ENCODE data around the gene NR1H2. TPM values are rescaled to one million over a fixed set of nuclear protein-coding genes. Genes with fewer than 3 reads are reported as not detected.
"Not testable (repeated sequence)": the region's sequence is repeated elsewhere in the genome, so short reads cannot be mapped to it uniquely, and the experiment has no call there.

NR1H2 gene
- total RNA-seq, 1 donor from 2014 or later: 32.2 TPM

GRCh38 chr19:50377517-50377916 is 1.3 kb downstream of the NR1H2 start:
- DNase-seq (ENCODE audit: low spot score): no peak
- no peak for ATAC-seq

- no peak for ATAC-seq
- DNase-seq (ENCODE audit: low spot score): no peak
These were observed 2.1 kb downstream of the NR1H2 start for GRCh38 chr19:50378169-50378862.

GRCh38 chr19:50378863-50379236 is 2.6 kb downstream of the NR1H2 start:
- DNase-seq (ENCODE audit: low spot score) (no peak), ATAC-seq (no peak)

GRCh38 chr19:50379602-50380001 is 3.3 kb downstream of the NR1H2 start:
- DNase-seq (ENCODE audit: low spot score): no peak
- no peak for ATAC-seq

GRCh38 chr19:50380137-50380536 is 3.9 kb downstream of the NR1H2 start:
- ATAC-seq: no peak
- DNase-seq (ENCODE audit: low spot score): no peak

- ATAC-seq (no peak), DNase-seq (ENCODE audit: low spot score) (no peak)
These were observed 4.5 kb downstream of the NR1H2 start for GRCh38 chr19:50380751-50381151.

GRCh38 chr19:50381881-50382729 is 5.8 kb downstream of the NR1H2 start:
- no peak for DNase-seq (ENCODE audit: low spot score)
- no peak for ATAC-seq

- ATAC-seq (no peak), DNase-seq (ENCODE audit: low spot score) (no peak)
These were observed 7.0 kb downstream of the NR1H2 start for GRCh38 chr19:50383001-50383851.

- peak; percentile 96 for ATAC-seq
- DNase-seq (ENCODE audit: low spot score): peak; percentile 99
These were observed 7.8 kb downstream of the NR1H2 start, which contains the start of gene POLD1 for GRCh38 chr19:50383852-50384684. Gene POLD1 (plus strand): TSS chr19:50384347. CDS start chr19:50398852, 14,505 bp downstream.

- ATAC-seq (no peak), DNase-seq (ENCODE audit: low spot score) (no peak)
These were observed 8.7 kb downstream of the NR1H2 start for GRCh38 chr19:50384685-50385535.

- DNase-seq (ENCODE audit: low spot score): no peak
- no peak for ATAC-seq
These were observed 11.1 kb downstream of the NR1H2 start for GRCh38 chr19:50387176-50387867.

GRCh38 chr19:50387868-50388245 is 11.6 kb downstream of the NR1H2 start:
- ATAC-seq: no peak
- DNase-seq (ENCODE audit: low spot score): no peak

- DNase-seq (ENCODE audit: low spot score); ATAC-seq: not testable (repeated sequence)
These were observed 14.0 kb downstream of the NR1H2 start for GRCh38 chr19:50390295-50390694.

- DNase-seq (ENCODE audit: low spot score); ATAC-seq: not testable (repeated sequence)
These were observed 14.7 kb downstream of the NR1H2 start for GRCh38 chr19:50390952-50391351.

- no peak for ATAC-seq
- DNase-seq (ENCODE audit: low spot score): no peak
These were observed 16.5 kb downstream of the NR1H2 start for GRCh38 chr19:50392759-50393158.

GRCh38 chr19:50393589-50393988 is 17.3 kb downstream of the NR1H2 start:
- ATAC-seq (no peak), DNase-seq (ENCODE audit: low spot score) (no peak)

- DNase-seq (ENCODE audit: low spot score) (no peak), ATAC-seq (no peak)
These were observed 17.8 kb downstream of the NR1H2 start for GRCh38 chr19:50394017-50394416.

GRCh38 chr19:50398675-50399367 is 22.6 kb downstream of the NR1H2 start:
- no peak for ATAC-seq

More at GRCh38 chr19:50398675-50399367, 22.6 kb downstream of the NR1H2 start:
- no peak for DNase-seq (ENCODE audit: low spot score)

All from left lobe of liver (tissue), 2 donors.